ENCODE results near the gene XIST.
"Not testable (repeated sequence)": the region's sequence is repeated elsewhere in the genome, so short reads cannot be mapped to it uniquely, and the experiment has no call there.

XIST gene

GRCh38 chrX:73852467-73852866 is at the start of gene XIST:
TSS of gene XIST (minus strand) at chrX:73852714.
- Histone ChIP-seq H3K9me3 (ENCODE audit: control insufficient read depth in 5 of 5, low read length in 5 of 5) (no peaks in the 10 kb centered on the region), H3K27ac (ENCODE audit: low read depth, low read length) (peak within 1 kb of the TSS; percentile 51), H3K4me1 (ENCODE audit: control insufficient read depth in 5 of 5, insufficient read depth in 5 of 5, low read length in 5 of 5) (peaks cover 0 to 23% (median 21%) of the 10 kb centered on the region in 5 donors), H3K4me3 (ENCODE audit: low read depth in 1 of 5, low read length in 5 of 5) (peak within 1 kb of the TSS; percentile 81 to 91 (median 82)), H3K9ac (ENCODE audit: low read length in 5 of 5) (peak within 1 kb of the TSS; percentile 49 to 76 (median 64)), H3K36me3 (ENCODE audit: control insufficient read depth in 5 of 5, insufficient read depth in 5 of 5, low read length in 5 of 5) (no peaks in the 10 kb centered on the region), H3K27me3 (ENCODE audit: control insufficient read depth in 5 of 5, insufficient read depth in 4 of 5, low read length in 5 of 5) (no peaks in the 10 kb centered on the region)

GRCh38 chrX:73898315-73898714 is 45.8 kb upstream of the XIST start:
- not testable (repeated sequence) for H3K4me3 ChIP-seq (ENCODE audit: low read depth in 1 of 5, low read length in 5 of 5); H3K36me3 ChIP-seq (ENCODE audit: control insufficient read depth in 5 of 5, insufficient read depth in 5 of 5, low read length in 5 of 5); H3K27ac ChIP-seq (ENCODE audit: low read depth, low read length); H3K4me1 ChIP-seq (ENCODE audit: control insufficient read depth in 5 of 5, insufficient read depth in 5 of 5, low read length in 5 of 5); H3K9me3 ChIP-seq (ENCODE audit: control insufficient read depth in 5 of 5, low read length in 5 of 5); H3K9ac ChIP-seq (ENCODE audit: low read length in 5 of 5); H3K27me3 ChIP-seq (ENCODE audit: control insufficient read depth in 5 of 5, insufficient read depth in 4 of 5, low read length in 5 of 5)

- H3K9ac ChIP-seq (ENCODE audit: low read length in 5 of 5); H3K4me3 ChIP-seq (ENCODE audit: low read depth in 1 of 5, low read length in 5 of 5); H3K27ac ChIP-seq (ENCODE audit: low read depth, low read length); H3K27me3 ChIP-seq (ENCODE audit: control insufficient read depth in 5 of 5, insufficient read depth in 4 of 5, low read length in 5 of 5); H3K9me3 ChIP-seq (ENCODE audit: control insufficient read depth in 5 of 5, low read length in 5 of 5); H3K36me3 ChIP-seq (ENCODE audit: control insufficient read depth in 5 of 5, insufficient read depth in 5 of 5, low read length in 5 of 5); H3K4me1 ChIP-seq (ENCODE audit: control insufficient read depth in 5 of 5, insufficient read depth in 5 of 5, low read length in 5 of 5): not testable (repeated sequence)
These were observed 40.1 kb upstream of the XIST start for GRCh38 chrX:73892515-73893090.

DNA sequence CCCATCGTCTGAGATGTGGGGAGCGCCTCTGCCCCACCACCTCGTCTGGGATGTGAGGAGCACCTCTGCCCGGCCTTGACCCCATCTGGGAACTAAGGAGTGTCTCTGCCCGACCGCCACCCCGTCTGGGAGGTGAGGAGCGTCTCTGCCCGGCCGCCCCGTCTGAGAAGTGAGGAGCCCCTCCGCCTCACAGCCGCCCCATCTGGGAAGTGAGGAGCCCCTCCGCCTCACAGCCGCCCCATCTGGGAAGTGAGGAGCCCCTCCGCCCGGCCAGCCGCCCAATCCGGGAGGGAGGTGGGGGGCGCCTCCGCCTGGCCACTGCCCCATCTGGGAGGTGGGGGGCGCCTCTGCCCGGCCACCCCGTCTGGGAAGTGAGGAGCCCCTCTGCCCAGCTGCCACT is 29.7 kb upstream of the XIST start:
- H3K36me3 ChIP-seq (ENCODE audit: control insufficient read depth in 5 of 5, insufficient read depth in 5 of 5, low read length in 5 of 5); H3K27me3 ChIP-seq (ENCODE audit: control insufficient read depth in 5 of 5, insufficient read depth in 4 of 5, low read length in 5 of 5); H3K9ac ChIP-seq (ENCODE audit: low read length in 5 of 5); H3K4me3 ChIP-seq (ENCODE audit: low read depth in 1 of 5, low read length in 5 of 5); H3K27ac ChIP-seq (ENCODE audit: low read depth, low read length); H3K4me1 ChIP-seq (ENCODE audit: control insufficient read depth in 5 of 5, insufficient read depth in 5 of 5, low read length in 5 of 5): not testable (repeated sequence)
- peaks cover 2 to 15% (median 7%) of the 10 kb centered on the region in 5 donors for H3K9me3 ChIP-seq (ENCODE audit: control insufficient read depth in 5 of 5, low read length in 5 of 5)

GRCh38 chrX:73877687-73878086 is 25.2 kb upstream of the XIST start:
- Histone ChIP-seq H3K4me1 (ENCODE audit: control insufficient read depth in 5 of 5, insufficient read depth in 5 of 5, low read length in 5 of 5) (no peaks in the 10 kb centered on the region), H3K9me3 (ENCODE audit: control insufficient read depth in 5 of 5, low read length in 5 of 5) (peaks cover 2 to 15% (median 7%) of the 10 kb centered on the region in 5 donors), H3K27ac (ENCODE audit: low read depth, low read length) (no peak overlapping the region), H3K9ac (ENCODE audit: low read length in 5 of 5) (no peak overlapping the region), H3K4me3 (ENCODE audit: low read depth in 1 of 5, low read length in 5 of 5) (no peak overlapping the region), H3K36me3 (ENCODE audit: control insufficient read depth in 5 of 5, insufficient read depth in 5 of 5, low read length in 5 of 5) (no peaks in the 10 kb centered on the region), H3K27me3 (ENCODE audit: control insufficient read depth in 5 of 5, insufficient read depth in 4 of 5, low read length in 5 of 5) (peaks cover 0 to 3% (median 0%) of the 10 kb centered on the region in 5 donors)

GRCh38 chrX:73876911-73877310 is 24.4 kb upstream of the XIST start:
- no peaks in the 10 kb centered on the region for H3K4me1 ChIP-seq (ENCODE audit: control insufficient read depth in 5 of 5, insufficient read depth in 5 of 5, low read length in 5 of 5)
- no peaks in the 10 kb centered on the region for H3K36me3 ChIP-seq (ENCODE audit: control insufficient read depth in 5 of 5, insufficient read depth in 5 of 5, low read length in 5 of 5)
- H3K27ac ChIP-seq (ENCODE audit: low read depth, low read length) = no peak overlapping the region
- no peak overlapping the region for H3K9ac ChIP-seq (ENCODE audit: low read length in 5 of 5)
- no peak overlapping the region for H3K4me3 ChIP-seq (ENCODE audit: low read depth in 1 of 5, low read length in 5 of 5)
- peaks cover 2 to 15% (median 7%) of the 10 kb centered on the region in 5 donors for H3K9me3 ChIP-seq (ENCODE audit: control insufficient read depth in 5 of 5, low read length in 5 of 5)
- peaks cover 0 to 3% (median 0%) of the 10 kb centered on the region in 5 donors for H3K27me3 ChIP-seq (ENCODE audit: control insufficient read depth in 5 of 5, insufficient read depth in 4 of 5, low read length in 5 of 5)

GRCh38 chrX:73868916-73869315 is 16.4 kb upstream of the XIST start:
- no peaks in the 10 kb centered on the region for H3K36me3 ChIP-seq (ENCODE audit: control insufficient read depth in 5 of 5, insufficient read depth in 5 of 5, low read length in 5 of 5)
- peaks cover 0 to 3% (median 0%) of the 10 kb centered on the region in 5 donors for H3K9me3 ChIP-seq (ENCODE audit: control insufficient read depth in 5 of 5, low read length in 5 of 5)
- no peaks in the 10 kb centered on the region for H3K4me1 ChIP-seq (ENCODE audit: control insufficient read depth in 5 of 5, insufficient read depth in 5 of 5, low read length in 5 of 5)

DNA sequence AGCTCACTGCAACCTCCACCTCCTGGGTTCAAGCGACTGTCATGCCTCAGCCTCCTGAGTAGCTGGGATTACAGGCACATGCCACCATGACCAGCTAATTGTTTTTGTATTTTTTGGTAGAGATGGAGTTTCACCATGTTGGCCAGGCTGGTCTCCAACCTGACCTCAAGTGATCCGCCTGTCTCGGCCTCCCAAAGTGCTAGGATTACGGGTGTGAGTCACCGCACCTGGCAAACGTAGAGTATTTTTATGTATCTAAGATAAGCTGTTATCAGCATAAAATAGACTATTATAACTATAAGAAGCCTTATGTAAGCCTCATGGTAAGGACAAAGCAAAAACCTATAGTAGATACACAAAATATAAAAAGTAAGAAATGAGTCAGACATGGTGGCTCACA is 14.6 kb upstream of the XIST start:
- H3K27ac ChIP-seq (ENCODE audit: low read depth, low read length) = no peak overlapping the region
- H3K36me3 ChIP-seq (ENCODE audit: control insufficient read depth in 5 of 5, insufficient read depth in 5 of 5, low read length in 5 of 5) = no peaks in the 10 kb centered on the region
- peaks cover 0 to 9% (median 3%) of the 10 kb centered on the region in 5 donors for H3K27me3 ChIP-seq (ENCODE audit: control insufficient read depth in 5 of 5, insufficient read depth in 4 of 5, low read length in 5 of 5)
- no peak overlapping the region for H3K4me3 ChIP-seq (ENCODE audit: low read depth in 1 of 5, low read length in 5 of 5)
- H3K9me3 ChIP-seq (ENCODE audit: control insufficient read depth in 5 of 5, low read length in 5 of 5) = no peaks in the 10 kb centered on the region
- H3K4me1 ChIP-seq (ENCODE audit: control insufficient read depth in 5 of 5, insufficient read depth in 5 of 5, low read length in 5 of 5) = no peaks in the 10 kb centered on the region
- H3K9ac ChIP-seq (ENCODE audit: low read length in 5 of 5) = no peak overlapping the region

More at GRCh38 chrX:73868916-73869315, 16.4 kb upstream of the XIST start:
- no peak overlapping the region for H3K4me3 ChIP-seq (ENCODE audit: low read depth in 1 of 5, low read length in 5 of 5)
- H3K27me3 ChIP-seq (ENCODE audit: control insufficient read depth in 5 of 5, insufficient read depth in 4 of 5, low read length in 5 of 5) = peaks cover 0 to 3% (median 0%) of the 10 kb centered on the region in 5 donors
- H3K9ac ChIP-seq (ENCODE audit: low read length in 5 of 5) = no peak overlapping the region
- no peak overlapping the region for H3K27ac ChIP-seq (ENCODE audit: low read depth, low read length)

DNA sequence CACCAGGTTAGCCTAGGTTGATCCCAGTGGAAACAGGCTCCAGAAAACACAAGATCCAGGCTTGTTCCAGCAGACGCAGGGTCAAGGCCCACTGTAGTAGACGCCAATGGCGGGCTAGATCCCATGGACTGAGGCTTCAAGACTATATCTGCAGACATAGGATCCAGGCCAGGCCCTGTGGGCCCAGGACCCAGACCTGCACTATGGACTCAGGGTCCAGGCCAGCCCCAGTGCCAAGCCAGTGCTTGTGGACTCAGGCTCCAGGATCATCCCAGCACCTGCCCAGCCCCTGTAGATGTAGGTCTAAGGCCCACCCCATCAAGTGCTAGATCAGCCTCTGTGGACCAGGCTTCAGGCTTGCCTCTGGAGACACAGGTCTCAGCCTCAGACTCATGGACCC is 11.3 kb upstream of the XIST start:
- Histone ChIP-seq H3K9me3 (ENCODE audit: control insufficient read depth in 5 of 5, low read length in 5 of 5) (peaks cover 0 to 3% (median 0%) of the 10 kb centered on the region in 5 donors), H3K4me1 (ENCODE audit: control insufficient read depth in 5 of 5, insufficient read depth in 5 of 5, low read length in 5 of 5) (no peaks in the 10 kb centered on the region), H3K27ac (ENCODE audit: low read depth, low read length) (no peak overlapping the region), H3K4me3 (ENCODE audit: low read depth in 1 of 5, low read length in 5 of 5) (no peak overlapping the region), H3K27me3 (ENCODE audit: control insufficient read depth in 5 of 5, insufficient read depth in 4 of 5, low read length in 5 of 5) (peaks cover 0 to 22% (median 9%) of the 10 kb centered on the region in 5 donors), H3K9ac (ENCODE audit: low read length in 5 of 5) (no peak overlapping the region), H3K36me3 (ENCODE audit: control insufficient read depth in 5 of 5, insufficient read depth in 5 of 5, low read length in 5 of 5) (no peaks in the 10 kb centered on the region)

DNA sequence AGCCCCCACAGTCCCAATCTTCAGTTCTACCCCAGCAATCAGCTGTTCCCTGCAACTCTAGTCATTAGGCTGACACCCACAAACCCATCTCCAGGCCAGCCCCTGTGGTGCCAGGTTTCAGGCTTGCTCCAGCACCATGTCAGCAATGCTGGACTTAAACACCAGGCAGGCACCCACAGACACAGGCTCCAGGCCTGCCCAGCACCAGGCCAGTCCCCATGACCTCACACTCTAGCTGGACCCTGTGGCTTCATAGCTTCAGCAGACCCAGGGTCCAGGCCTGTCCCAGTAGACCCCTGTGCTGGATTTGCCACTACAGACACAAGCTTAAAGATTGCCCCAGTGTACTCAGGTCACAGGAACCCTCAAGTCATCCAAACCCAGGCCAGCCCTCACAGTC is 10.8 kb upstream of the XIST start:
- Histone ChIP-seq H3K27me3 (ENCODE audit: control insufficient read depth in 5 of 5, insufficient read depth in 4 of 5, low read length in 5 of 5) (peaks cover 0 to 22% (median 9%) of the 10 kb centered on the region in 5 donors), H3K9me3 (ENCODE audit: control insufficient read depth in 5 of 5, low read length in 5 of 5) (peaks cover 0 to 3% (median 0%) of the 10 kb centered on the region in 5 donors), H3K27ac (ENCODE audit: low read depth, low read length) (no peak overlapping the region), H3K36me3 (ENCODE audit: control insufficient read depth in 5 of 5, insufficient read depth in 5 of 5, low read length in 5 of 5) (no peaks in the 10 kb centered on the region), H3K4me1 (ENCODE audit: control insufficient read depth in 5 of 5, insufficient read depth in 5 of 5, low read length in 5 of 5) (no peaks in the 10 kb centered on the region), H3K4me3 (ENCODE audit: low read depth in 1 of 5, low read length in 5 of 5) (no peak overlapping the region), H3K9ac (ENCODE audit: low read length in 5 of 5) (no peak overlapping the region)

All from subcutaneous abdominal adipose tissue (tissue), 5 donors.